GM18867 (cell line): ENCODE data around the gene TMEM236.

Source experiments
- ATAC-seq: cut with Tn5 transposase; IDR thresholded peaks from one replicate; pipeline ENCODE4 v1.9.1; 2021; ENCODE audit warnings: mild to moderate bottlenecking, moderate library complexity; ENCODE audit not compliant: unreplicated experiment

Gene TMEM236

GRCh38 chr10:17785276-17785930 is 33.4 kb downstream of the TMEM236 start:
- no peak for ATAC-seq

- no peak for ATAC-seq
Measured at GRCh38 chr10:17787087-17787961, 35.3 kb downstream of the TMEM236 start.

- no peak for ATAC-seq
Measured at GRCh38 chr10:17788646-17789045, 36.6 kb downstream of the TMEM236 start.

GRCh38 chr10:17789396-17789795 is 37.4 kb downstream of the TMEM236 start:
- ATAC-seq = no peak

GRCh38 chr10:17790651-17791050 is 38.6 kb downstream of the TMEM236 start:
- no peak for ATAC-seq

GRCh38 chr10:17792991-17793390 is 41.0 kb downstream of the TMEM236 start:
- no peak for ATAC-seq

- no peak for ATAC-seq
Measured at GRCh38 chr10:17793823-17794644, 42.0 kb downstream of the TMEM236 start.

- no peak for ATAC-seq
Measured at GRCh38 chr10:17795083-17795482, 43.1 kb downstream of the TMEM236 start.

GRCh38 chr10:17795813-17796594 is 44.0 kb downstream of the TMEM236 start:
- ATAC-seq = no peak

- ATAC-seq = no peak
Measured at GRCh38 chr10:17801507-17801906, 49.5 kb downstream of the TMEM236 start.

- no peak for ATAC-seq
Measured at GRCh38 chr10:17802350-17802749, 50.3 kb downstream of the TMEM236 start.

GRCh38 chr10:17802976-17803375 is 51.0 kb downstream of the TMEM236 start:
- ATAC-seq = no peak

- no peak for ATAC-seq
Measured at GRCh38 chr10:17805330-17805729, 53.3 kb downstream of the TMEM236 start.

GRCh38 chr10:17805921-17806577 is 54.0 kb downstream of the TMEM236 start:
- peak; percentile 96 for ATAC-seq

GRCh38 chr10:17808971-17809841 is 57.2 kb downstream of the TMEM236 start, which contains the start of gene MRC1:
TSS of gene MRC1 (plus strand) at chr10:17809348. CDS start at chr10:17809466, 118 bp downstream.
- ATAC-seq = no peak

- no peak for ATAC-seq
Measured at GRCh38 chr10:17811146-17811865, 59.3 kb downstream of the TMEM236 start.

- no peak for ATAC-seq
Measured at GRCh38 chr10:17814973-17815372, 63.0 kb downstream of the TMEM236 start.

GRCh38 chr10:17816199-17816598 is 64.2 kb downstream of the TMEM236 start:
- ATAC-seq = no peak
